Embryonic facial prominence (tissue), 1 donor: Measurements from ENCODE around the gene PLPP4.

Experiments
- DNase-seq: peaks from one replicate; pipeline ENCODE4 v3.0.0-alpha.2; 2016; ENCODE audit errors: extremely low spot score

The PLPP4 gene

GRCh38 chr10:120607710-120608703 lies 151.0 kb downstream of the PLPP4 start:
- DNase-seq, result no peak

- no peak for DNase-seq
Observed at GRCh38 chr10:120609006-120609405, 152.0 kb downstream of the PLPP4 start.

GRCh38 chr10:120610791-120611190 lies 153.8 kb downstream of the PLPP4 start:
- DNase-seq, result no peak

- no peak for DNase-seq
Observed at GRCh38 chr10:120612756-120613155, 155.7 kb downstream of the PLPP4 start.

GRCh38 chr10:120613180-120613579 lies 156.2 kb downstream of the PLPP4 start:
- no peak for DNase-seq

- no peak for DNase-seq
Observed at GRCh38 chr10:120614680-120615079, 157.7 kb downstream of the PLPP4 start.

GRCh38 chr10:120616311-120616911 lies 159.4 kb downstream of the PLPP4 start:
- DNase-seq, result no peak

- no peak for DNase-seq
Observed at GRCh38 chr10:120628197-120628596, 171.2 kb downstream of the PLPP4 start.

- DNase-seq, result no peak
Observed at GRCh38 chr10:120630266-120630665, 173.2 kb downstream of the PLPP4 start.

- no peak for DNase-seq
Observed at GRCh38 chr10:120632047-120632446, 175.0 kb downstream of the PLPP4 start.

- DNase-seq, result no peak
Observed at GRCh38 chr10:120632942-120633341, 175.9 kb downstream of the PLPP4 start.

- DNase-seq, result no peak
Observed at GRCh38 chr10:120634659-120635058, 177.6 kb downstream of the PLPP4 start.
